IPS-15b (cell line): ENCODE measurements around the gene CLCNKA.

ENCODE experiments used
- H3K27me3 ChIP-seq: one replicate; pipeline ENCODE4 v1.6.1; 2013; ENCODE audit warnings: low read length; ENCODE audit not compliant: control insufficient read depth, insufficient read depth
- H3K36me3 ChIP-seq: one replicate; pipeline ENCODE4 v1.6.1; 2013; ENCODE audit warnings: low read length; ENCODE audit not compliant: control insufficient read depth, insufficient read depth
- H3K4me1 ChIP-seq: one replicate; pipeline ENCODE4 v1.6.1; 2013; ENCODE audit warnings: mild to moderate bottlenecking, low read length; ENCODE audit not compliant: control insufficient read depth, insufficient read depth
- H3K4me3 ChIP-seq: one replicate; pipeline ENCODE4 v1.5.1; 2013; ENCODE audit warnings: low read depth, low read length
- H3K9ac ChIP-seq: one replicate; pipeline ENCODE4 v1.6.1; 2013; ENCODE audit warnings: low read depth, mild to moderate bottlenecking, low read length
- H3K9me3 ChIP-seq: one replicate; pipeline ENCODE4 v1.6.1; 2013; ENCODE audit warnings: mild to moderate bottlenecking, low read length; ENCODE audit not compliant: control insufficient read depth, insufficient read depth

CLCNKA gene

GRCh38 chr1:16005597-16005996 lies 16.2 kb upstream of the CLCNKA start:
- Histone ChIP-seq H3K36me3 (no peaks in the 10 kb centered on the region), H3K9me3 (no peaks in the 10 kb centered on the region), H3K27me3 (peaks cover 2% of the 10 kb centered on the region), H3K9ac (no peak overlapping the region), H3K4me3 (no peak overlapping the region), H3K4me1 (no peaks in the 10 kb centered on the region)

- Histone ChIP-seq H3K9ac (no peak overlapping the region), H3K27me3 (peaks cover 2% of the 10 kb centered on the region), H3K36me3 (no peaks in the 10 kb centered on the region), H3K9me3 (no peaks in the 10 kb centered on the region), H3K4me3 (no peak overlapping the region), H3K4me1 (no peaks in the 10 kb centered on the region)
Measured at GRCh38 chr1:16006010-16006409, 15.8 kb upstream of the CLCNKA start.

- no peak overlapping the region for H3K9ac ChIP-seq
- H3K36me3 ChIP-seq = no peaks in the 10 kb centered on the region
- no peaks in the 10 kb centered on the region for H3K9me3 ChIP-seq
- H3K4me1 ChIP-seq = no peaks in the 10 kb centered on the region
- H3K27me3 ChIP-seq = peaks cover 2% of the 10 kb centered on the region
- no peak overlapping the region for H3K4me3 ChIP-seq
Measured at GRCh38 chr1:16006552-16007485, 15.0 kb upstream of the CLCNKA start.

- peaks cover 3% of the 10 kb centered on the region for H3K4me1 ChIP-seq
- peaks cover 2% of the 10 kb centered on the region for H3K27me3 ChIP-seq
- H3K9me3 ChIP-seq = no peaks in the 10 kb centered on the region
Measured at GRCh38 chr1:16007671-16008341, 14.0 kb upstream of the CLCNKA start.

GRCh38 chr1:16009030-16009460 lies 12.8 kb upstream of the CLCNKA start:
- no peaks in the 10 kb centered on the region for H3K36me3 ChIP-seq
- no peak overlapping the region for H3K4me3 ChIP-seq
- H3K27me3 ChIP-seq = peaks cover 2% of the 10 kb centered on the region
- no peak overlapping the region for H3K9ac ChIP-seq
- peaks cover 5% of the 10 kb centered on the region for H3K4me1 ChIP-seq
- no peaks in the 10 kb centered on the region for H3K9me3 ChIP-seq

More at GRCh38 chr1:16007671-16008341, 14.0 kb upstream of the CLCNKA start:
- Histone ChIP-seq H3K4me3 (no peak overlapping the region), H3K9ac (no peak overlapping the region), H3K36me3 (no peaks in the 10 kb centered on the region)

GRCh38 chr1:16009678-16010077 lies 12.2 kb upstream of the CLCNKA start:
- no peak overlapping the region for H3K4me3 ChIP-seq
- H3K36me3 ChIP-seq = no peaks in the 10 kb centered on the region
- no peaks in the 10 kb centered on the region for H3K9me3 ChIP-seq
- H3K9ac ChIP-seq = no peak overlapping the region
- peaks cover 5% of the 10 kb centered on the region for H3K4me1 ChIP-seq
- H3K27me3 ChIP-seq = peaks cover 2% of the 10 kb centered on the region

- no peaks in the 10 kb centered on the region for H3K9me3 ChIP-seq
- H3K4me3 ChIP-seq = no peak overlapping the region
- H3K4me1 ChIP-seq = peaks cover 8% of the 10 kb centered on the region
- peaks cover 2% of the 10 kb centered on the region for H3K27me3 ChIP-seq
- H3K9ac ChIP-seq = no peak overlapping the region
- H3K36me3 ChIP-seq = no peaks in the 10 kb centered on the region
Measured at GRCh38 chr1:16010837-16011236, 11.0 kb upstream of the CLCNKA start.

GRCh38 chr1:16011936-16012589 lies 9.8 kb upstream of the CLCNKA start:
- no peaks in the 10 kb centered on the region for H3K27me3 ChIP-seq
- H3K4me3 ChIP-seq = peak overlapping the region; percentile 61
- H3K9ac ChIP-seq = peak overlapping the region; percentile 41
- no peaks in the 10 kb centered on the region for H3K9me3 ChIP-seq
- no peaks in the 10 kb centered on the region for H3K36me3 ChIP-seq
- H3K4me1 ChIP-seq = peaks cover 8% of the 10 kb centered on the region

- Histone ChIP-seq H3K9ac (peak overlapping the region; percentile 41), H3K4me1 (peaks cover 8% of the 10 kb centered on the region), H3K27me3 (no peaks in the 10 kb centered on the region), H3K9me3 (no peaks in the 10 kb centered on the region), H3K4me3 (peak overlapping the region; percentile 61), H3K36me3 (no peaks in the 10 kb centered on the region)
Measured at GRCh38 chr1:16012590-16013219, 9.1 kb upstream of the CLCNKA start.

- Histone ChIP-seq H3K4me3 (peak overlapping the region; percentile 30), H3K36me3 (no peaks in the 10 kb centered on the region), H3K27me3 (no peaks in the 10 kb centered on the region), H3K9ac (no peak overlapping the region), H3K4me1 (peaks cover 8% of the 10 kb centered on the region), H3K9me3 (no peaks in the 10 kb centered on the region)
Measured at GRCh38 chr1:16013220-16013907, 8.5 kb upstream of the CLCNKA start.

GRCh38 chr1:16013908-16014258 lies 8.0 kb upstream of the CLCNKA start:
- Histone ChIP-seq H3K4me3 (peak overlapping the region; percentile 30), H3K9ac (no peak overlapping the region), H3K36me3 (no peaks in the 10 kb centered on the region), H3K4me1 (peaks cover 8% of the 10 kb centered on the region), H3K27me3 (no peaks in the 10 kb centered on the region), H3K9me3 (no peaks in the 10 kb centered on the region)
